Spleen (tissue), 11 donors: ENCODE measurements around the gene SHC2. TPM values are rescaled to one million over a fixed set of nuclear protein-coding genes. Genes with fewer than 3 reads are reported as not detected.
"Not testable (repeated sequence)": the region's sequence is repeated elsewhere in the genome, so short reads cannot be mapped to it uniquely, and the experiment has no call there.

ENCODE experiments used
- DNase-seq: peaks from one replicate; pipeline ENCODE4 v3.0.0-alpha.2; 2020
- H3K27ac ChIP-seq, 8 donors: fragments of 200-600 bp; sonication (generic) in 7 of 8; 1 replicate in 4 of 8; 2 replicates in 4 of 8; pipeline versions ENCODE4 v1.5.0 to v1.8.0; 2016 to 2021; ENCODE audit warnings: inconsistent platforms in 4 of 8, mild to moderate bottlenecking in 4 of 8, moderate library complexity in 1 of 8
- H3K27me3 ChIP-seq, 7 donors: fragments of 200-600 bp; sonication (generic) in 6 of 7; replicated peaks in 1 of 7; 1 replicate in 4 of 7; 2 replicates in 3 of 7; pipeline versions ENCODE4 v1.5.0 to v1.8.0; 2016 to 2021; ENCODE audit warnings: inconsistent platforms in 3 of 7, mild to moderate bottlenecking in 1 of 7
- H3K36me3 ChIP-seq, 6 donors: fragments of 200-600 bp; sonication (generic) in 5 of 6; 1 replicate in 4 of 6; 2 replicates in 2 of 6; pipeline versions ENCODE4 v1.5.0 to v1.8.0; 2016 to 2021; ENCODE audit warnings: inconsistent platforms in 2 of 6
- H3K4me1 ChIP-seq, 6 donors: fragments of 200-600 bp; sonication (generic) in 5 of 6; 1 replicate in 3 of 6; 2 replicates in 3 of 6; pipeline versions ENCODE4 v1.5.0 to v1.8.0; 2016 to 2021; ENCODE audit warnings: inconsistent platforms in 3 of 6
- H3K4me3 ChIP-seq, 8 donors: fragments of 200-600 bp; sonication (generic) in 7 of 8; 1 replicate in 4 of 8; 2 replicates in 4 of 8; pipeline versions ENCODE4 v1.5.0 to v1.8.0; 2016 to 2021; ENCODE audit warnings: inconsistent platforms in 4 of 8, mild to moderate bottlenecking in 4 of 8, moderate library complexity in 2 of 8
- H3K9me3 ChIP-seq, 8 donors: fragments of 200-600 bp; sonication (generic) in 7 of 8; 1 replicate in 4 of 8; 2 replicates in 4 of 8; pipeline versions ENCODE4 v1.5.0 to v1.8.0; 2016 to 2021; ENCODE audit warnings: inconsistent platforms in 4 of 8
- CTCF ChIP-seq, 11 experiments: fragments of 200-600 bp in 7 of 11; fragments of 450-650 bp in 4 of 11; sonication (generic) in 4 of 11; IDR thresholded peaks in 8 of 11; conservative IDR thresholded peaks in 3 of 11; 1 replicate in 7 of 11; 2 replicates in 4 of 11; pipeline versions ENCODE4 v1.4.0 to v1.8.0; 2016 to 2021; ENCODE audit warnings: antibody characterized with exemption in 11 of 11, inconsistent platforms in 4 of 11, mild to moderate bottlenecking in 1 of 11
- POLR2A ChIP-seq, 3 donors: fragments of 450-650 bp; IDR thresholded peaks; one replicate each; pipeline ENCODE4 v1.5.1; 2017; ENCODE audit warnings: antibody characterized with exemption in 3 of 3, mild to moderate bottlenecking in 1 of 3
- POLR2AphosphoS5 ChIP-seq, 3 donors: sonication (generic); formaldehyde crosslinking; IDR thresholded peaks; one replicate each; pipeline ENCODE4 v1.5.1; 2017; ENCODE audit warnings: antibody characterized with exemption in 3 of 3
- WGBS, 5 donors: extraction: QIAGEN DNeasy Blood & Tissue Kit in 3 of 5; methylation state at CpG; one replicate each; pipeline versions ENCODE4 v1.1.5 to v1.1.7; 2013 to 2018; 5-methylcytosine and 5-hydroxymethylcytosine counted together
- intact Hi-C: fragments of 100-400 bp; cut with DNase I; formaldehyde crosslinking; loops from one replicate; pipeline ENCODE4 v1.15.0; 2023; ENCODE audit warnings: low total_unique reads
- polyA plus RNA-seq, 3 donors: library from polyadenylated mRNA; stranded (reverse); fragments of 200-250 nt; gene quantifications; one replicate each; pipeline ENCODE4 v1.2.1, GENCODE V29; 2013
- total RNA-seq, 7 donors: library from RNA; depleted of rRNA in 3 of 7; stranded (reverse); fragments of >200 nt in 3 of 7; fragmentation: NEBNext Ultra II Directional in 4 of 7; extraction: Animal tissue kit (Norgen Biotek cat#: 25700) in 4 of 7; gene quantifications; one replicate each; pipeline versions ENCODE4 v1.1.0 to v1.2.1, GENCODE V29; 2016 to 2021
- donor health status: healthy with polysubstance abuse.
- donor health status: DM: no; HTN: no; CAD: no; lungs with moderate emphysema.
- donor health status: DM: no; HTN: no; CAD: no.
- donor health status: Bipolar disorder and iron deficiency.
- donor health status: healthy.
- donor health status: DM: no; HTN: no; CAD: no.
- donor health status: DM: yes; HTN: yes; CAD: no.

The SHC2 gene
- total and polyA plus RNA-seq, 10 donors, result 19.6 to 123 (median 45.2) TPM

GRCh38 chr19:430701-431100 lies 30.1 kb downstream of the SHC2 start:
- Histone ChIP-seq H3K36me3 (peaks cover 0 to 29% (median 0%) of the 10 kb centered on the region in 6 donors), H3K4me1 (no peaks in the 10 kb centered on the region), H3K9me3 (peaks cover 0 to 7% (median 0%) of the 10 kb centered on the region in 8 donors), H3K4me3 (no peak overlapping the region), H3K27ac (no peak overlapping the region), H3K27me3 (peaks cover 0 to 10% (median 0%) of the 10 kb centered on the region in 7 donors)
- intact Hi-C loops, result no loop called here
- WGBS, 5 donors, result 94 to 98% (median 97%) methylated on average over 5 to 10 of the region's 10 CpGs
- no peak for DNase-seq
- TF ChIP-seq CTCF (IDR thresholded peaks at IDR 0.05 in 8 of 11, conservative IDR thresholded peaks at IDR 0.05 in 3 of 11) (no peak), POLR2AphosphoS5 (IDR thresholded peaks at IDR 0.05) (no peak), POLR2A (IDR thresholded peaks at IDR 0.05) (no peak)

- TF ChIP-seq CTCF (IDR thresholded peaks at IDR 0.05 in 8 of 11, conservative IDR thresholded peaks at IDR 0.05 in 3 of 11) (no peak), POLR2AphosphoS5 (IDR thresholded peaks at IDR 0.05) (no peak), POLR2A (IDR thresholded peaks at IDR 0.05) (no peak)
- H3K36me3 ChIP-seq, result peaks cover 0 to 20% (median 0%) of the 10 kb centered on the region in 6 donors
- peaks cover 0 to 11% (median 0%) of the 10 kb centered on the region in 7 donors for H3K27me3 ChIP-seq
- no peak for DNase-seq
- 91 to 94% (median 93%) methylated on average over 15 of the region's 15 CpGs for WGBS, 5 donors
- H3K4me3 ChIP-seq, result no peak overlapping the region
- peaks cover 0 to 4% (median 0%) of the 10 kb centered on the region in 6 donors for H3K4me1 ChIP-seq
- no peak overlapping the region for H3K27ac ChIP-seq
- peaks cover 0 to 7% (median 0%) of the 10 kb centered on the region in 8 donors for H3K9me3 ChIP-seq
- intact Hi-C loops, result no loop called here
Measured at GRCh38 chr19:428149-428548, 32.7 kb downstream of the SHC2 start.

- H3K4me3 ChIP-seq, result peak overlapping the region in 1 of 8 donors; percentile 25
- H3K9me3 ChIP-seq, H3K27ac ChIP-seq, intact Hi-C loops, DNase-seq, H3K4me1 ChIP-seq: not testable (repeated sequence)
- peaks cover 0 to 20% (median 0%) of the 10 kb centered on the region in 6 donors for H3K36me3 ChIP-seq
- WGBS, 5 donors, result 7 to 51% (median 42%) methylated on average over 7 to 19 of the region's 19 CpGs
- H3K27me3 ChIP-seq, result peaks cover 0 to 11% (median 0%) of the 10 kb centered on the region in 7 donors
Measured at GRCh38 chr19:427675-428074, 33.2 kb downstream of the SHC2 start.

DNA sequence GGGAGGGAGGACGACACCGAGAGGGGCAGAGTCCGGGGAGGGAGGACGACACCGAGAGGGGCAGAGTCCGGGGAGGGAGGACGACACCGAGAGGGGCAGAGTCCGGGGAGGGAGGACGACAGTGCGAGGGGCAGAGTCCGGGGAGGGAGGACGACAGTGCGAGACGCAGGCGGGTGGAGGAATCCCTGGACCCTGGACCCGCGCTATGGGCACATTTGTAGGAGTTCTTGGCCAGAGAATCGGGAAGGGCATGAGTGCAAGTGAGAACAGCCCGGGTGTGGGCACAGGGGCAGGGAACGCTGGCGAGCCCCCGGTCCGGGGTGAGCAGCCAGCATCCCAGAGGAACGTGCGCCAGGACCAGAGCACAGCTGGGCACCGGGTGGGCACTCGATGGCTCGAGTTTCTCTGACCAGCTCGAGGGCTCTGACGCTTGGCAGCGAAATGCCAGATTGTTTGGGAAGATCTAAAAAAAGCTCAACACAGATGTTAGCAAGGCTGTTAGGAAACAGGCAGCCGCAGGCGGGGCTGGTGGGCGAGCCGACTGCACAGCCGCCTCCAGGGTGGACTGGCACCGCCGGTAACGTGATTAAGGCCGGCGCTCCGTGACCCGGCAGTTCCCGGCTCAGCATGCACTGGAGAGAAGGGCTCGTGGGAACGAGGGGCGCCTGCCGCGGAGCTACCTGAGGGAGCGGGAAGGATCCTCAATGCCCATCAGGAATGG lies 33.9 kb downstream of the SHC2 start:
- 81 to 87% (median 85%) methylated on average over 45 to 49 of the region's 51 CpGs for WGBS, 5 donors
- Histone ChIP-seq H3K36me3 (peaks cover 0 to 20% (median 0%) of the 10 kb centered on the region in 6 donors), H3K4me3 (peak overlapping the region in 1 of 8 donors; percentile 25), H3K9me3 (peaks cover 0 to 7% (median 0%) of the 10 kb centered on the region in 8 donors), H3K4me1 (peaks cover 0 to 4% (median 0%) of the 10 kb centered on the region in 6 donors), H3K27ac (no peak overlapping the region), H3K27me3 (peaks cover 0 to 11% (median 0%) of the 10 kb centered on the region in 7 donors)
- intact Hi-C loops, result no loop called here
- TF ChIP-seq CTCF (IDR thresholded peaks at IDR 0.05 in 8 of 11, conservative IDR thresholded peaks at IDR 0.05 in 3 of 11) (no peak), POLR2AphosphoS5 (IDR thresholded peaks at IDR 0.05) (no peak), POLR2A (IDR thresholded peaks at IDR 0.05) (no peak)
- DNase-seq, result no peak
